BE2C (cell line): ENCODE results near the gene SBNO1.

ENCODE experiments used
- DNase-seq: peaks from one replicate; pipeline ENCODE4 v3.0.0-alpha.2; 2020
- H3K27me3 ChIP-seq: fragments of 250-450 bp; sonication (Bioruptor Pico); 2 replicates; pipeline ENCODE4 v1.5.1; 2020; ENCODE audit warnings: mild to moderate bottlenecking
- H3K36me3 ChIP-seq: fragments of 250-450 bp; sonication (Bioruptor Pico); 2 replicates; pipeline ENCODE4 v1.5.1; 2020; ENCODE audit warnings: mild to moderate bottlenecking
- H3K4me1 ChIP-seq: fragments of 250-450 bp; sonication (Bioruptor Pico); 2 replicates; pipeline ENCODE4 v1.5.1; 2020
- H3K4me3 ChIP-seq: 2 replicates; pipeline ENCODE4 v1.5.1; 2011; ENCODE audit warnings: low read depth, low read length
- H3K9me3 ChIP-seq: fragments of 250-450 bp; sonication (Bioruptor Pico); 2 replicates; pipeline ENCODE4 v1.5.1; 2020
- CTCF ChIP-seq: IDR thresholded peaks from 2 replicates; pipeline ENCODE4 v1.5.1; 2012; ENCODE audit warnings: mild to moderate bottlenecking, low read depth, low read length

Gene SBNO1

GRCh38 chr12:123269896-123270213 lies 94.8 kb downstream of the SBNO1 start:
- TF ChIP-seq CTCF, result no peak
- Histone ChIP-seq H3K4me3 (peak overlapping the region; percentile 89), H3K4me1 (peaks cover 16% of the 10 kb centered on the region), H3K36me3 (peaks cover 23% of the 10 kb centered on the region), H3K9me3 (no peaks in the 10 kb centered on the region), H3K27me3 (no peaks in the 10 kb centered on the region)
- no peak for DNase-seq

GRCh38 chr12:123269395-123269892 lies 95.2 kb downstream of the SBNO1 start:
- TF ChIP-seq CTCF, result 0 out of 2 replicates have a peak, but pooled peaks have one; percentile 5
- Histone ChIP-seq H3K4me1 (peaks cover 16% of the 10 kb centered on the region), H3K27me3 (no peaks in the 10 kb centered on the region), H3K36me3 (peaks cover 27% of the 10 kb centered on the region), H3K4me3 (peak overlapping the region; percentile 89), H3K9me3 (no peaks in the 10 kb centered on the region)
- peak; percentile 93 for DNase-seq

- Histone ChIP-seq H3K9me3 (no peaks in the 10 kb centered on the region), H3K4me1 (peaks cover 16% of the 10 kb centered on the region), H3K36me3 (peaks cover 29% of the 10 kb centered on the region), H3K4me3 (peak overlapping the region; percentile 89), H3K27me3 (no peaks in the 10 kb centered on the region)
- TF ChIP-seq CTCF, result no peak
- DNase-seq, result no peak
Observed at GRCh38 chr12:123268850-123269249, 95.8 kb downstream of the SBNO1 start.

- H3K4me1 ChIP-seq, result peaks cover 16% of the 10 kb centered on the region
- H3K9me3 ChIP-seq, result no peaks in the 10 kb centered on the region
- H3K36me3 ChIP-seq, result peaks cover 36% of the 10 kb centered on the region
- H3K27me3 ChIP-seq, result no peaks in the 10 kb centered on the region
- DNase-seq, result peak; percentile 66
- H3K4me3 ChIP-seq, result no peak overlapping the region
- TF ChIP-seq CTCF, result no peak
Observed at GRCh38 chr12:123267991-123268843, 96.4 kb downstream of the SBNO1 start.

GRCh38 chr12:123267335-123267920 lies 97.2 kb downstream of the SBNO1 start:
- DNase-seq, result no peak
- Histone ChIP-seq H3K9me3 (no peaks in the 10 kb centered on the region), H3K36me3 (peaks cover 41% of the 10 kb centered on the region), H3K4me3 (no peak overlapping the region), H3K27me3 (no peaks in the 10 kb centered on the region), H3K4me1 (peaks cover 16% of the 10 kb centered on the region)
- TF ChIP-seq CTCF, result no peak

- DNase-seq, result no peak
- Histone ChIP-seq H3K36me3 (peaks cover 47% of the 10 kb centered on the region), H3K27me3 (no peaks in the 10 kb centered on the region), H3K9me3 (no peaks in the 10 kb centered on the region), H3K4me1 (peaks cover 16% of the 10 kb centered on the region), H3K4me3 (no peak overlapping the region)
- TF ChIP-seq CTCF, result no peak
Observed at GRCh38 chr12:123266679-123267277, 97.9 kb downstream of the SBNO1 start.
